Kidney glomerular epithelial cell (primary cell): Measurements from ENCODE around the gene HOXA9.

Source experiments
- DNase-seq: peaks from one replicate; lab custom pipeline; 2025; lab: John Stamatoyannopoulos, UW

Gene HOXA9

DNA sequence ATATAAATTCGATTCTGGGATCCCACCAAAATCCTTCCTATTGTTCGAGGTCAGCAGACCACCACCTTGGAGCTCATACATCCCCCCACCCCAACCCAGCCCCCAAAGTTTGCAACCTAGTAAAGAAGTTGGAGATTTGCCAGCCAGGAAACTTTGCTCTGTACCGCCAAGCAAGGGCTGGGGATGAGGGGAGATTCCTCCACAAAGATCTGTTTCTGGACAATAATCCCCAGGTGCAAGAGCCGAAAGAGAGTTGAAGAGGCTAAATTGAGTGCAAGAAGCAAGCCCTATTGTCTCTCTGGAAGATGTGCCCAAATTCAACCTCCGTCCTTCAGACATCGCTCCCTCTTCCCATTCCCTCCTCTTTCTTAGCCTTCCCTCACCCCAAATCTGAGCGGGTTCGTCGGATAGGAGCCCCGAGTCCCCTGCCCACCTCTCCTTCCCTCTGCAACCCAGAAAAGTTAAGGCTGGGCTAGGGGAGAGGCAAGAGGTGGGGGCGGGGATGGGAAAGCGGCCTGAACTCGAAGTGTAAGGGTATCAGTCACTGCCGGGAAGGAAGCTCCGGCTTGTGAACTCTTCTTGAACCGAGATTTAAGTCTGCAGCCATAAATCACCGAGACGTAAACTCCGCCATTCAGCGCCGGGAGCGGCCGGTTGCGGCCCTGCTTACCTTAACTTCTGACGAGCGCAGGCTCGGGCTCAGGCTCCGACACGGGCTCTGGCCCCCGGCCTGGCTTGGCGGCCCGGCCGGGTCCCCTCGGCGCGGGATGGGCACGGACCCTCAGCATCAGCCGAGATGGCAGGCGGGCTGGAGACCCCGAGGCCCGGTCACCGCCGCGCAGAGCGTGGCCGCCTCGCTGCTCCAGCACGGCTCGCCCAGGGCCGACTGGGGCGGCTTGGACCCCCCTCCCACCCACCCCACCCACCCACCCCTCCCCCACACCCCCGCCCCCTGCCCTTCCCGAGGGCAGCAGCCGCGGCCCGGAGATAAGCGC, 52.1 kb downstream of the HOXA9 start:
- no peak for DNase-seq
